Bronchial epithelial cell (primary cell): ENCODE data around the gene DGKI. TPM values are rescaled to one million over a fixed set of nuclear protein-coding genes. Genes with fewer than 3 reads are reported as not detected.

ENCODE experiments used
- DNase-seq: peaks from one replicate; pipeline ENCODE4 v3.0.0-alpha.2; 2010; ENCODE audit warnings: low read depth
- FAIRE-seq: peaks from 2 replicates; lab custom pipeline; 2011; peaks lifted over from hg19 to GRCh38; lab: Jason Lieb, UNC
- H3K27me3 ChIP-seq: 2 replicates; pipeline ENCODE4 v1.5.1; 2011; ENCODE audit warnings: low read length; ENCODE audit not compliant: control insufficient read depth, insufficient read depth
- H3K36me3 ChIP-seq: 2 replicates; pipeline ENCODE4 v1.5.1; 2011; ENCODE audit warnings: low read length; ENCODE audit not compliant: control insufficient read depth, insufficient read depth
- H3K4me3 ChIP-seq: 2 replicates; pipeline ENCODE4 v1.5.1; 2011; ENCODE audit warnings: mild to moderate bottlenecking, low read depth, low read length, control low read depth
- CTCF ChIP-seq: IDR thresholded peaks from 2 replicates; pipeline ENCODE4 v1.5.1; 2011; ENCODE audit warnings: mild to moderate bottlenecking, moderate library complexity, low read length, control low read depth, inconsistent platforms; ENCODE audit not compliant: insufficient read depth, severe bottlenecking
- total RNA-seq: library from RNA; depleted of rRNA; stranded (reverse); fragments of >200 nt; gene quantifications from 2 replicates; pipeline ENCODE4 v1.2.1, GENCODE V29; 2014

Gene DGKI
- total RNA-seq, 1 donor from 2014 or later: under 0.01 TPM

- FAIRE-seq: no peak
- TF ChIP-seq CTCF: no peak
- Histone ChIP-seq H3K36me3 (no peaks in the 10 kb centered on the region), H3K4me3 (no peak overlapping the region), H3K27me3 (no peaks in the 10 kb centered on the region)
- peak; percentile 58 for DNase-seq
Measured at GRCh38 chr7:137634356-137634755, 212.4 kb downstream of the DGKI start.

- Histone ChIP-seq H3K27me3 (no peaks in the 10 kb centered on the region), H3K36me3 (no peaks in the 10 kb centered on the region), H3K4me3 (no peak overlapping the region)
- DNase-seq (no peak), FAIRE-seq (no peak)
- TF ChIP-seq CTCF: no peak
Measured at GRCh38 chr7:137633133-137633532, 213.6 kb downstream of the DGKI start.

- TF ChIP-seq CTCF: no peak
- FAIRE-seq (no peak), DNase-seq (no peak)
- H3K27me3 ChIP-seq: no peaks in the 10 kb centered on the region
- no peak overlapping the region for H3K4me3 ChIP-seq
- no peaks in the 10 kb centered on the region for H3K36me3 ChIP-seq
Measured at GRCh38 chr7:137628216-137628615, 218.6 kb downstream of the DGKI start.

- Histone ChIP-seq H3K4me3 (no peak overlapping the region), H3K27me3 (no peaks in the 10 kb centered on the region), H3K36me3 (no peaks in the 10 kb centered on the region)
- TF ChIP-seq CTCF: peak; percentile 87
- FAIRE-seq: peak; percentile 13
- DNase-seq: peak; percentile 34
Measured at GRCh38 chr7:137626469-137627067, 220.2 kb downstream of the DGKI start.

GRCh38 chr7:137625197-137625596 is 221.6 kb downstream of the DGKI start:
- Histone ChIP-seq H3K27me3 (no peaks in the 10 kb centered on the region), H3K36me3 (no peaks in the 10 kb centered on the region), H3K4me3 (no peak overlapping the region)
- no peak for FAIRE-seq
- DNase-seq: no peak
- no peak for TF ChIP-seq CTCF

GRCh38 chr7:137619181-137619580 is 227.6 kb downstream of the DGKI start:
- H3K36me3 ChIP-seq: no peaks in the 10 kb centered on the region
- FAIRE-seq (no peak), DNase-seq (no peak)
- no peaks in the 10 kb centered on the region for H3K27me3 ChIP-seq
- no peak for TF ChIP-seq CTCF
- H3K4me3 ChIP-seq: no peak overlapping the region
